Brain microvascular endothelial cell (primary cell): Measurements from ENCODE around the gene ARMH4.

Experiments used
- DNase-seq: peaks from one replicate; pipeline ENCODE4 v3.0.0-alpha.2; 2020
- H3K27ac ChIP-seq: fragments of 250-450 bp; sonication (Bioruptor Pico); 2 replicates; pipeline ENCODE4 v1.5.1; 2020; ENCODE audit warnings: mild to moderate bottlenecking, moderate library complexity
- H3K27me3 ChIP-seq: fragments of 250-450 bp; sonication (Bioruptor Pico); replicated peaks from 2 replicates; pipeline ENCODE4 v1.5.1; 2020; ENCODE audit warnings: mild to moderate bottlenecking
- H3K36me3 ChIP-seq: fragments of 250-450 bp; sonication (Bioruptor Pico); replicated peaks from 2 replicates; pipeline ENCODE4 v1.5.1; 2020; ENCODE audit warnings: mild to moderate bottlenecking
- H3K4me3 ChIP-seq: 2 replicates; pipeline ENCODE4 v1.5.1; 2011; ENCODE audit warnings: low read depth, mild to moderate bottlenecking, control low read depth, low read length, moderate library complexity
- in situ Hi-C: cut with HindIII; loops from 2 replicates; pipeline ENCODE4 v1.10.0; 2017; ENCODE audit warnings: low sequenced_read_pairs, low pct_ligation_motif_present
- TF ChIP-seq, protein P1 (sequence below): IDR thresholded peaks from 2 replicates; pipeline ENCODE4 v1.5.1; 2011; ENCODE audit warnings: low read depth, mild to moderate bottlenecking, moderate library complexity, low read length, control low read depth, inconsistent platforms; ENCODE audit errors: missing control alignments

ARMH4 gene

GRCh38 chr14:58054100-58054499 is 97.9 kb downstream of the ARMH4 start:
- no peak overlapping the region for H3K4me3 ChIP-seq
- H3K27ac ChIP-seq: no peak overlapping the region
- TF ChIP-seq, protein P1, sequence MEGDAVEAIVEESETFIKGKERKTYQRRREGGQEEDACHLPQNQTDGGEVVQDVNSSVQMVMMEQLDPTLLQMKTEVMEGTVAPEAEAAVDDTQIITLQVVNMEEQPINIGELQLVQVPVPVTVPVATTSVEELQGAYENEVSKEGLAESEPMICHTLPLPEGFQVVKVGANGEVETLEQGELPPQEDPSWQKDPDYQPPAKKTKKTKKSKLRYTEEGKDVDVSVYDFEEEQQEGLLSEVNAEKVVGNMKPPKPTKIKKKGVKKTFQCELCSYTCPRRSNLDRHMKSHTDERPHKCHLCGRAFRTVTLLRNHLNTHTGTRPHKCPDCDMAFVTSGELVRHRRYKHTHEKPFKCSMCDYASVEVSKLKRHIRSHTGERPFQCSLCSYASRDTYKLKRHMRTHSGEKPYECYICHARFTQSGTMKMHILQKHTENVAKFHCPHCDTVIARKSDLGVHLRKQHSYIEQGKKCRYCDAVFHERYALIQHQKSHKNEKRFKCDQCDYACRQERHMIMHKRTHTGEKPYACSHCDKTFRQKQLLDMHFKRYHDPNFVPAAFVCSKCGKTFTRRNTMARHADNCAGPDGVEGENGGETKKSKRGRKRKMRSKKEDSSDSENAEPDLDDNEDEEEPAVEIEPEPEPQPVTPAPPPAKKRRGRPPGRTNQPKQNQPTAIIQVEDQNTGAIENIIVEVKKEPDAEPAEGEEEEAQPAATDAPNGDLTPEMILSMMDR: no peak
- in situ Hi-C loops: no loop called here
- no peak for DNase-seq
- no peaks in the 10 kb centered on the region for H3K27me3 ChIP-seq
- no peaks in the 10 kb centered on the region for H3K36me3 ChIP-seq

DNA sequence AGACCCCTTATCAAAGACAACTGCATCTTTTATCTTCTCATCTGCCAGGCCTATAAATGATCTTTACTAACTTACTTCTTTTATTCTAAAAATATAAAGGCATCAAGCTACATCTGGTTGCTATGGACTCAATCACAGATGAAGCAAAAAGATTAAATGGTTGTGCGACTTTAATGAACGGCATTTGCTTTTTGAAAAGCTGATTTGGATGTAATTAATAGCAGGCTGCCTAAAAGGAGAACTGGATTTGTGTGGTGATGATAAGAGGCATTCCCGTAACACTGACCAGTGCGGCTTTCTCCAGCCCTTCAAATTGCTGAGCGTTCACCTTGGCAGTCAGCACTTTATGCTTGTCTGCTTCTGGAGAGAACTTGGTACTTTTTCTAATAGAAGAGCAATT is 103.8 kb downstream of the ARMH4 start:
- Histone ChIP-seq H3K36me3 (no peaks in the 10 kb centered on the region), H3K27ac (no peak overlapping the region), H3K4me3 (no peak overlapping the region), H3K27me3 (no peaks in the 10 kb centered on the region)
- DNase-seq: no peak
- in situ Hi-C loops: no loop called here
- TF ChIP-seq, protein P1: no peak

DNA sequence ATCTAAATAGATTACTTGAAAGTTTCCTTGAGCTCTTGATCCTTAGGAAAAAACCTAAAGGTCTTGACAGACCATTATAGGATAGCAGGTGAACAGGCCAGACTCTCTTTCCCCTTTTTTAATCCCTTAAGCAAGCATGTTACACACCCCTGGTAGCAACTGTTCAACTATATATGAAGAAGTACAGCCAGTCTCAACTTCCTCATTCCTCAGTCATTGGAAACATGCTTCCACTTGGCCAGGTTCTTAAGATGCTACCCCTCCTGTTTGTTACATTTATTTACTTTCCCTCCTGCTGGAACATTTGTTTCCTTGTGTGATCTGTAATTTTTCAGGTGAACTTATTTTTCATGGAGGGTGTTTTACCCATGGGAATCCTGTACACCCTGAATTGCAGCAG is 124.1 kb downstream of the ARMH4 start:
- in situ Hi-C loops: no loop called here
- Histone ChIP-seq H3K27me3 (no peaks in the 10 kb centered on the region), H3K36me3 (no peaks in the 10 kb centered on the region), H3K4me3 (no peak overlapping the region), H3K27ac (no peak overlapping the region)
- DNase-seq: no peak
- TF ChIP-seq, protein P1: no peak

GRCh38 chr14:58026967-58027366 is 125.0 kb downstream of the ARMH4 start:
- no peak for DNase-seq

GRCh38 chr14:58026219-58026618 is 125.8 kb downstream of the ARMH4 start:
- H3K4me3 ChIP-seq: no peak overlapping the region
- no peaks in the 10 kb centered on the region for H3K27me3 ChIP-seq
- no peaks in the 10 kb centered on the region for H3K36me3 ChIP-seq
- no peak for DNase-seq
- TF ChIP-seq, protein P1: no peak
- in situ Hi-C loops: no loop called here
- H3K27ac ChIP-seq: no peak overlapping the region

More at GRCh38 chr14:58026967-58027366, 125.0 kb downstream of the ARMH4 start:
- Histone ChIP-seq H3K27ac (no peak overlapping the region), H3K36me3 (no peaks in the 10 kb centered on the region), H3K4me3 (no peak overlapping the region), H3K27me3 (no peaks in the 10 kb centered on the region)
- TF ChIP-seq, protein P1: no peak
- in situ Hi-C loops: no loop called here

DNA sequence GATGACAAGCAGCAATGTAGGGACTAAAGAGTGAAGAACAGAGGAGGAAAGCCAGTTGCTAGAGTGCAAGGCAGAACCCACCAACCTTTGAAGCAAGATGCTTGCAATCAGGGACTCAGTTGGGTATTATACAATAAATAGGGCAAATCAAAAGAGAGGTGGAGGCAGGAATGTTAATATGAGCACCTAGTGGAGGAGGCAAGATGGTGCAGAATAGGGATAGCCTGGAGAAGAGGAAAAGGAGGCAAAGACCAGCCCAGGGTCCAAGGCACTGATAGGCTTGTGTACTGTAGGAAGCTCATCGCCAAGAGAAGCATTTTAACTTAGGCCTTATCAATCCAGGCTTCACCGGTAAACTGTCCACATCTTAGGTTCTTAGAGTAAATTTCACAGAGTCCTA is 137.2 kb downstream of the ARMH4 start:
- no peak for DNase-seq

More for the DNA sequence above, 137.2 kb downstream of the ARMH4 start:
- no peaks in the 10 kb centered on the region for H3K27me3 ChIP-seq
- in situ Hi-C loops: no loop called here
- TF ChIP-seq, protein P1: no peak
- no peak overlapping the region for H3K4me3 ChIP-seq
- H3K27ac ChIP-seq: no peak overlapping the region
- H3K36me3 ChIP-seq: no peaks in the 10 kb centered on the region
